PC-9 (cell line): ENCODE results near the gene VAV3. TPM values are rescaled to one million over a fixed set of nuclear protein-coding genes. Genes with fewer than 3 reads are reported as not detected.

Experiments used
- BruUV-seq: library from RNA; stranded (reverse); fragments of 400-500 nt; replicated peaks from 2 replicates; lab custom pipeline; 2021; lab: Mats Ljungman, UMichigan
- CTCF ChIA-PET: fragments of 300-600 bp; sonication (Branson Sonifier 250); formaldehyde crosslinking; loops from one replicate; lab custom pipeline; 2022; ENCODE audit warnings: antibody characterized with exemption; lab: Charles Lee
- POLR2A ChIA-PET: fragments of 300-600 bp; sonication (Branson Sonifier 250); formaldehyde crosslinking; loops from one replicate; lab custom pipeline; 2022; ENCODE audit warnings: antibody characterized with exemption; ENCODE audit not compliant: unreplicated experiment; lab: Charles Lee
- DNase-seq, 2 experiments: peaks; one replicate each; pipeline versions ENCODE4 v3.0.0 to v3.0.0-alpha.2; 2015 to 2022; ENCODE audit warnings: mixed read lengths in 1 of 2
- H2AFZ ChIP-seq: fragments of 200-600 bp; sonication (generic); 2 replicates; pipeline ENCODE4 v1.8.1; 2017; ENCODE audit warnings: antibody characterized with exemption
- H3F3A ChIP-seq: fragments of 200-600 bp; sonication (generic); 2 replicates; pipeline ENCODE4 v1.8.1; 2017; ENCODE audit warnings: antibody characterized with exemption, mild to moderate bottlenecking, low read depth; ENCODE audit not compliant: insufficient read depth
- H3K27ac ChIP-seq: fragments of 200-600 bp; sonication (generic); 2 replicates; pipeline ENCODE4 v1.6.1; 2016; ENCODE audit warnings: mixed run types
- H3K27me3 ChIP-seq: fragments of 200-600 bp; sonication (generic); 2 replicates; pipeline ENCODE4 v1.6.1; 2016; ENCODE audit warnings: low read depth, mixed run types; ENCODE audit not compliant: insufficient read depth
- H3K36me3 ChIP-seq: fragments of 200-600 bp; sonication (generic); 2 replicates; pipeline ENCODE4 v1.6.1; 2016; ENCODE audit warnings: low read depth, mixed run types
- H3K4me1 ChIP-seq: fragments of 200-600 bp; sonication (generic); replicated peaks from 2 replicates; pipeline ENCODE4 v1.6.1; 2016; ENCODE audit warnings: mixed run types; ENCODE audit not compliant: insufficient read depth
- H3K4me2 ChIP-seq: fragments of 200-600 bp; sonication (generic); 2 replicates; pipeline ENCODE4 v1.6.1; 2017; ENCODE audit warnings: mixed run types
- H3K4me3 ChIP-seq: fragments of 200-600 bp; sonication (generic); 2 replicates; pipeline ENCODE4 v1.6.1; 2016; ENCODE audit warnings: mixed run types
- H3K79me2 ChIP-seq: fragments of 200-600 bp; sonication (generic); 2 replicates; pipeline ENCODE4 v1.6.1; 2017; ENCODE audit warnings: low read depth, mixed run types
- H3K9me2 ChIP-seq: fragments of 200-600 bp; sonication (generic); 2 replicates; pipeline ENCODE4 v1.8.1; 2017; ENCODE audit warnings: mild to moderate bottlenecking; ENCODE audit not compliant: insufficient read depth
- H3K9me3 ChIP-seq: fragments of 200-600 bp; sonication (generic); 2 replicates; pipeline ENCODE4 v1.8.1; 2016; ENCODE audit warnings: low read depth; ENCODE audit not compliant: insufficient read depth
- H4K20me1 ChIP-seq: fragments of 200-600 bp; sonication (generic); 2 replicates; pipeline ENCODE4 v1.8.1; 2017; ENCODE audit not compliant: insufficient read depth
- EZH2 ChIP-seq: fragments of 200-600 bp; sonication (generic); IDR thresholded peaks from 2 replicates; pipeline ENCODE4 v1.8.0; 2017; ENCODE audit warnings: antibody characterized with exemption, low read depth
- intact Hi-C: fragments of 100-400 bp; cut with micrococcal nuclease; formaldehyde crosslinking; loops from one replicate; pipeline ENCODE4 v1.10.0; 2022; ENCODE audit not compliant: unreplicated experiment
- total RNA-seq: library from RNA; stranded (reverse); gene quantifications from 2 replicates; pipeline ENCODE4 v1.2.3, GENCODE V29; 2021
- TF ChIP-seq, protein P1 (sequence below): fragments of 200-600 bp; sonication (generic); conservative IDR thresholded peaks from 2 replicates; pipeline ENCODE4 v1.6.1; 2017; ENCODE audit warnings: mixed run types, antibody characterized with exemption, mild to moderate bottlenecking, moderate library complexity

The VAV3 gene
- total RNA-seq, 1 experiment from 2014 or later = 1.7 TPM

DNA sequence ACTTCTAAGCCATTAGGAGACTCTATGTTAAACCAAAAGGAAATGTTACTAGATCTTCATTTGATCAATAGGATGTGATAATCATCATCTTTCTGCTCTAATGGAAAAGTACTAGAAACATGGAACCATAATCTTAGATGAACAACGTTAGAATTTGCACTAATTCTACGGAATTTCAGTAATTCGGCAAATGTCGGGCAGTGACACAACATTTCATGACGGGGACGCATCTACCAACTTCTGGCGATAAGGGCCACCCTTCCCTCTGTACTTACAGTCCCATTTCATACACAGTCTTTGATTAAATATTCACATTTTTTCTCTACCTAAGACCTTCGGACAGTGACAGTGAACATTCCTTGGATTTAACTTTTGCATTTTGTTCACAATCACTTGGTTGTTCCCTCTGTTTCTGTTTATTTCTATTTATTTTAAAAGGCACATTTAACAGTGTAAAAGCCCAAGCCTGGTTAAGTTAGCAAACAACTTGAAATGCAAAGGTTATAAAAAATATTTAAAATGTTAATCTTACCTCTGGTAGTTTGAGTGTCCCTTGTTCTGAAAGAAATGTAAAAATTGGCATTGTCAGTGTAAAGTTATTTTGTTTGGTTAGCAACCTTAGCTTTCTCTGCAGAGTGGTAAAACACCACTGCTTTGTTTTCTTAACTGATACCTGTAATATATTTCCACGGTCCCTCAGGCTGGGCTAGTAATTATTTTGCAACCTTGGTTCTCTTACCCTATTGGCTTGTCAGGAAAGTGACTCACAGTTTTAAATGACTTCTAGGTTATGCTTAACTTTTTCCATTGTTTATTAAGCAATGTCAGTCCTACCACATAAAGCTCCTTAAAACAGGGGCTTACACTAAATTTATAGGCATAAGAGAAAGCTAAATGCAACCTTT is 276.9 kb downstream of the VAV3 start:
- intact Hi-C loops = no loop called here
- TF ChIP-seq EZH2 = no peak
- TF ChIP-seq, protein P1, sequence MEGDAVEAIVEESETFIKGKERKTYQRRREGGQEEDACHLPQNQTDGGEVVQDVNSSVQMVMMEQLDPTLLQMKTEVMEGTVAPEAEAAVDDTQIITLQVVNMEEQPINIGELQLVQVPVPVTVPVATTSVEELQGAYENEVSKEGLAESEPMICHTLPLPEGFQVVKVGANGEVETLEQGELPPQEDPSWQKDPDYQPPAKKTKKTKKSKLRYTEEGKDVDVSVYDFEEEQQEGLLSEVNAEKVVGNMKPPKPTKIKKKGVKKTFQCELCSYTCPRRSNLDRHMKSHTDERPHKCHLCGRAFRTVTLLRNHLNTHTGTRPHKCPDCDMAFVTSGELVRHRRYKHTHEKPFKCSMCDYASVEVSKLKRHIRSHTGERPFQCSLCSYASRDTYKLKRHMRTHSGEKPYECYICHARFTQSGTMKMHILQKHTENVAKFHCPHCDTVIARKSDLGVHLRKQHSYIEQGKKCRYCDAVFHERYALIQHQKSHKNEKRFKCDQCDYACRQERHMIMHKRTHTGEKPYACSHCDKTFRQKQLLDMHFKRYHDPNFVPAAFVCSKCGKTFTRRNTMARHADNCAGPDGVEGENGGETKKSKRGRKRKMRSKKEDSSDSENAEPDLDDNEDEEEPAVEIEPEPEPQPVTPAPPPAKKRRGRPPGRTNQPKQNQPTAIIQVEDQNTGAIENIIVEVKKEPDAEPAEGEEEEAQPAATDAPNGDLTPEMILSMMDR = no peak
- Histone ChIP-seq H3K79me2 (no peaks in the 10 kb centered on the region), H3K4me2 (peak overlapping the region; percentile 21), H3K36me3 (no peaks in the 10 kb centered on the region), H3K27ac (peak overlapping the region; percentile 37), H2AFZ (no peak overlapping the region), H3K9me2 (no peaks in the 10 kb centered on the region), H3K27me3 (no peaks in the 10 kb centered on the region), H3K9me3 (peaks cover 15% of the 10 kb centered on the region; the same call in 1 of the 2 replicates), H3F3A (peaks cover 20% of the 10 kb centered on the region; the same call in 1 of the 2 replicates), H3K4me3 (peak overlapping the region; percentile 6; the same call in 1 of the 2 replicates), H3K4me1 (peaks cover 57% of the 10 kb centered on the region), H4K20me1 (no peaks in the 10 kb centered on the region)
- CTCF ChIA-PET = no interaction called here
- peak in 1 of 2 experiments; percentile 89 for DNase-seq
- POLR2A ChIA-PET = no interaction called here
- no TSS peak for BruUV-seq

DNA sequence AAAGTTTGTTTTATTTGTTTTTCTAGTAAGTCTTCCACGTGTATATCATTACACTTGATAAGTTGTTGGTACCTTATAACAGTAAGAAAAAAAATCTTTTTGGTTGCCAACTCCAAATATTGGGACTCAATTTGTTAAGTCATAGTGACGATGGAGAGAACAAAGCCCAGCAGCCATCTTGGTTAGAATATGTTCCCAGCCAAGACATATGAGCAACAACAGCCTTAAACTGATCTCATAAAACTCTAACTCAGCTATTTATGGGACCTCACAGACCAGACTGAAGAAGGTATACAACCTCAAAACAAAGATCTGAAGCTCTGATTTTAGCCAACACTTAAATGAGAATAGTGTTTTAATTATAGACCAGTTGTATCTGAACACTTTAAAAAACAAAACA is 281.3 kb downstream of the VAV3 start:
- no peak overlapping the region for H2AFZ ChIP-seq
- H3K36me3 ChIP-seq = no peaks in the 10 kb centered on the region
- ChIA-PET POLR2A (no interaction called here), CTCF (no interaction called here)
- no peak for DNase-seq
- H4K20me1 ChIP-seq = no peaks in the 10 kb centered on the region
- H3K4me2 ChIP-seq = peak overlapping the region; percentile 50; the same call in 1 of the 2 replicates
- H3K27me3 ChIP-seq = no peaks in the 10 kb centered on the region
- peaks cover 36% of the 10 kb centered on the region for H3K4me1 ChIP-seq
- BruUV-seq = no TSS peak
- no peaks in the 10 kb centered on the region for H3K79me2 ChIP-seq
- no peaks in the 10 kb centered on the region for H3K9me2 ChIP-seq
- intact Hi-C loops = no loop called here
- no peaks in the 10 kb centered on the region for H3K9me3 ChIP-seq
- no peak overlapping the region for H3K4me3 ChIP-seq
- TF ChIP-seq, protein P1 = no peak
- TF ChIP-seq EZH2 = no peak
- H3K27ac ChIP-seq = no peak overlapping the region
- peaks cover 20% of the 10 kb centered on the region; the same call in 1 of the 2 replicates for H3F3A ChIP-seq

DNA sequence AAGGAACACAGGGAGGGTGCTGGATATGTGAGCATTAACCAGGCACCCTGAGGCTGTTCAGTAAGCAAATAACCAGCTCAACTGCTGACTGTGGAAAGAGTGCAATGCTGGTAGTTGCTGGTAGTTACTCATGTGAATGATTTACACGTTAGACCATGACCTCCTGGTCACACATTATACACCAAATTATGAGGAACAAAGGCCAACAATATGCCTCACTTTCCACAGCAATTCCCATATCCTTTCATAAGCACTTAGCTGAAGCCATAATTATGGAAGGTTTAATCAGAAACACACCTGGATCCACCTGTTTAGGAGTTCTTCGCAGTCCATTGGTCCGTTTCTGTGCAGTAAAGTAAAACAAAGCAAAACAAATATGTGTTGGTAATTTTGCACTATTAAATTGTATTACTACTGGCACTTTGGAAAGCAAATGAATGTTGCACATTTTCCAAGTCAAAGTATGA is 281.8 kb downstream of the VAV3 start:
- H3K79me2 ChIP-seq = no peaks in the 10 kb centered on the region
- no peaks in the 10 kb centered on the region for H3K9me2 ChIP-seq
- no TSS peak for BruUV-seq
- H3K36me3 ChIP-seq = no peaks in the 10 kb centered on the region
- no peak overlapping the region; the same call in 1 of the 2 replicates for H3K4me3 ChIP-seq
- peak overlapping the region; percentile 29; the same call in 1 of the 2 replicates for H3K27ac ChIP-seq
- peaks cover 18% of the 10 kb centered on the region; the same call in 1 of the 2 replicates for H3F3A ChIP-seq
- CTCF ChIA-PET = no interaction called here
- intact Hi-C loops = no loop called here
- H2AFZ ChIP-seq = no peak overlapping the region
- no peak for TF ChIP-seq EZH2
- TF ChIP-seq, protein P1 = no peak
- peak overlapping the region; percentile 50 for H3K4me2 ChIP-seq
- no peaks in the 10 kb centered on the region for H3K27me3 ChIP-seq
- POLR2A ChIA-PET = no interaction called here
- H4K20me1 ChIP-seq = no peaks in the 10 kb centered on the region
- H3K9me3 ChIP-seq = no peaks in the 10 kb centered on the region
- DNase-seq = peak in 1 of 2 experiments; percentile 65
- H3K4me1 ChIP-seq = peaks cover 32% of the 10 kb centered on the region
